ENCODE results near the gene DOCK7.
"Not testable (repeated sequence)": the region's sequence is repeated elsewhere in the genome, so short reads cannot be mapped to it uniquely, and the experiment has no call there.

Gene DOCK7

GRCh38 chr1:62528015-62528414 lies 160.2 kb downstream of the DOCK7 start:
- no peak for DNase-seq (ENCODE audit: low read depth)

- not testable (repeated sequence) for DNase-seq (ENCODE audit: low read depth)
Observed at GRCh38 chr1:62527346-62527745, 160.8 kb downstream of the DOCK7 start.

GRCh38 chr1:62523860-62524259 lies 164.3 kb downstream of the DOCK7 start:
- DNase-seq (ENCODE audit: low read depth): no peak

GRCh38 chr1:62516600-62516999 lies 171.6 kb downstream of the DOCK7 start:
- no peak for DNase-seq (ENCODE audit: low read depth)

- peak; percentile 81 for DNase-seq (ENCODE audit: low read depth)
Observed at GRCh38 chr1:62514746-62515423, 173.3 kb downstream of the DOCK7 start.

- no peak for DNase-seq (ENCODE audit: low read depth)
Observed at GRCh38 chr1:62513013-62513412, 175.2 kb downstream of the DOCK7 start.

- no peak for DNase-seq (ENCODE audit: low read depth)
Observed at GRCh38 chr1:62509028-62509427, 179.2 kb downstream of the DOCK7 start.

- peak; percentile 61 for DNase-seq (ENCODE audit: low read depth)
Observed at GRCh38 chr1:62508187-62508758, 179.9 kb downstream of the DOCK7 start.

GRCh38 chr1:62500210-62500609 lies 188.0 kb downstream of the DOCK7 start:
- DNase-seq (ENCODE audit: low read depth): no peak

- DNase-seq (ENCODE audit: low read depth): no peak
Observed at GRCh38 chr1:62494137-62494536, 194.0 kb downstream of the DOCK7 start.

GRCh38 chr1:62493656-62494055 lies 194.5 kb downstream of the DOCK7 start:
- peak; percentile 25 for DNase-seq (ENCODE audit: low read depth)

GRCh38 chr1:62492521-62492920 lies 195.7 kb downstream of the DOCK7 start:
- DNase-seq (ENCODE audit: low read depth): no peak

- DNase-seq (ENCODE audit: low read depth): no peak
Observed at GRCh38 chr1:62487956-62488355, 200.2 kb downstream of the DOCK7 start.

GRCh38 chr1:62484824-62485468 lies 203.2 kb downstream of the DOCK7 start:
- DNase-seq (ENCODE audit: low read depth): no peak

GRCh38 chr1:62481681-62482080 lies 206.5 kb downstream of the DOCK7 start:
- DNase-seq (ENCODE audit: low read depth): peak; percentile 10

- DNase-seq (ENCODE audit: low read depth): no peak
Observed at GRCh38 chr1:62476525-62477219, 211.5 kb downstream of the DOCK7 start.

- peak; percentile 32 for DNase-seq (ENCODE audit: low read depth)
Observed at GRCh38 chr1:62467092-62467491, 221.1 kb downstream of the DOCK7 start.

GRCh38 chr1:62462370-62462769 lies 225.8 kb downstream of the DOCK7 start:
- DNase-seq (ENCODE audit: low read depth): peak; percentile 25

- no peak for DNase-seq (ENCODE audit: low read depth)
Observed at GRCh38 chr1:62457955-62458354, 230.2 kb downstream of the DOCK7 start.

GRCh38 chr1:62452951-62453350 lies 235.2 kb downstream of the DOCK7 start:
- peak; percentile 19 for DNase-seq (ENCODE audit: low read depth)

- no peak for DNase-seq (ENCODE audit: low read depth)
Observed at GRCh38 chr1:62450301-62450700, 237.9 kb downstream of the DOCK7 start.

GRCh38 chr1:62448221-62448933 lies 239.8 kb downstream of the DOCK7 start:
- DNase-seq (ENCODE audit: low read depth): no peak

Data from iris pigment epithelial cell (primary cell).